Activated T-helper 9 cell treated with anti-CD3 and anti-CD28 coated beads, Interleukin-2, amount 50 U/mL, for 16 hours (primary cell): Measurements from ENCODE around the gene AXIN2.

Source experiments
- DNase-seq: peaks from one replicate; pipeline ENCODE4 v3.0.0-alpha.2; 2020; ENCODE audit warnings: low read depth

The AXIN2 gene

GRCh38 chr17:65561452-65562205 lies at the start of gene AXIN2:
TSS of gene AXIN2 (minus strand) at chr17:65561648. CDS start at chr17:65558620, 3,028 bp downstream.
- peak; percentile 81 for DNase-seq

GRCh38 chr17:65609749-65610148 lies 48.3 kb upstream of the AXIN2 start:
- no peak for DNase-seq

- DNase-seq = no peak
Observed at GRCh38 chr17:65609286-65609685, 47.8 kb upstream of the AXIN2 start.

GRCh38 chr17:65604070-65604469 lies 42.6 kb upstream of the AXIN2 start:
- DNase-seq = no peak

- DNase-seq = no peak
Observed at GRCh38 chr17:65601881-65602280, 40.4 kb upstream of the AXIN2 start.

- DNase-seq = no peak
Observed at GRCh38 chr17:65601145-65601544, 39.7 kb upstream of the AXIN2 start.

GRCh38 chr17:65600518-65600917 lies 39.1 kb upstream of the AXIN2 start:
- DNase-seq = no peak

GRCh38 chr17:65599650-65600049 lies 38.2 kb upstream of the AXIN2 start:
- no peak for DNase-seq

- no peak for DNase-seq
Observed at GRCh38 chr17:65598746-65599145, 37.3 kb upstream of the AXIN2 start.

- no peak for DNase-seq
Observed at GRCh38 chr17:65595071-65595656, 33.7 kb upstream of the AXIN2 start.

- DNase-seq = no peak
Observed at GRCh38 chr17:65593855-65594845, 32.7 kb upstream of the AXIN2 start.

- DNase-seq = no peak
Observed at GRCh38 chr17:65593092-65593854, 31.8 kb upstream of the AXIN2 start.

- no peak for DNase-seq
Observed at GRCh38 chr17:65592125-65592965, 30.9 kb upstream of the AXIN2 start.

- DNase-seq = no peak
Observed at GRCh38 chr17:65589321-65589720, 27.9 kb upstream of the AXIN2 start.

GRCh38 chr17:65588181-65588808 lies 26.8 kb upstream of the AXIN2 start:
- DNase-seq = no peak

- no peak for DNase-seq
Observed at GRCh38 chr17:65587534-65588180, 26.2 kb upstream of the AXIN2 start.

GRCh38 chr17:65586899-65587298 lies 25.5 kb upstream of the AXIN2 start:
- no peak for DNase-seq

GRCh38 chr17:65584604-65585521 lies 23.4 kb upstream of the AXIN2 start:
- no peak for DNase-seq
